ENCODE results near the gene PHF21A. TPM values are rescaled to one million over a fixed set of nuclear protein-coding genes. Genes with fewer than 3 reads are reported as not detected.

Gene PHF21A
- total and polyA plus RNA-seq, 2 of the 13 experiments (the other 11 are each of a cell fraction or from before 2014, with no cell fraction given): 4.1 to 34.6 TPM

- no peak; the same call in 1 of the 2 replicates for TF ChIP-seq IKZF5 (CRISPR knock-in tag; IDR thresholded peaks at IDR 0.05)
- no peak for TF ChIP-seq ZFP41 (CRISPR knock-in tag; IDR thresholded peaks at IDR 0.05; ENCODE audit: borderline replicate concordance)
- no peak for TF ChIP-seq MEIS1 (CRISPR knock-in tag; IDR thresholded peaks at IDR 0.05; ENCODE audit: borderline replicate concordance)
- no peak for TF ChIP-seq TBL1XR1 (IDR thresholded peaks at IDR 0.05; ENCODE audit: borderline replicate concordance, low read length, partially characterized antibody)
- peak; percentile 47; the same call in 1 of the 2 replicates for TF ChIP-seq KDM5A (IDR thresholded peaks at IDR 0.05; ENCODE audit: borderline replicate concordance, low read length)
- no peak for TF ChIP-seq ZNF432 (CRISPR knock-in tag; IDR thresholded peaks at IDR 0.05; ENCODE audit: borderline replicate concordance)
- no peak for TF ChIP-seq STAT6 (CRISPR knock-in tag; IDR thresholded peaks at IDR 0.05; ENCODE audit: borderline replicate concordance)
- peak; percentile 56 for TF ChIP-seq POLR2G (IDR thresholded peaks at IDR 0.05; ENCODE audit: low read depth, low read length)
- peak; percentile 38; the same call in 1 of the 2 replicates for TF ChIP-seq ARNT2 (CRISPR knock-in tag; IDR thresholded peaks at IDR 0.05; ENCODE audit: low read depth)
- peak; percentile 56; the same call in 1 of the 2 replicates for TF ChIP-seq ZSCAN29 (CRISPR knock-in tag; conservative IDR thresholded peaks at IDR 0.05)
- no peak for TF ChIP-seq RXRB (CRISPR knock-in tag; IDR thresholded peaks at IDR 0.05; ENCODE audit: borderline replicate concordance)
- 0 out of 2 replicates have a peak, but pooled peaks have one; percentile 51 for TF ChIP-seq SALL2 (CRISPR knock-in tag; IDR thresholded peaks at IDR 0.05)
- 0 out of 2 replicates have a peak, but pooled peaks have one; percentile 32 for TF ChIP-seq KMT2A (CRISPR knock-in tag; IDR thresholded peaks at IDR 0.05)
- no peak for TF ChIP-seq ZNF251 (CRISPR knock-in tag; IDR thresholded peaks at IDR 0.05)
- TF ChIP-seq KIAA2018 (CRISPR knock-in tag; IDR thresholded peaks at IDR 0.05; ENCODE audit: borderline replicate concordance): no peak
- TF ChIP-seq ZNF274 (CRISPR knock-in tag; IDR thresholded peaks at IDR 0.05): no peak
- TF ChIP-seq SRF (IDR thresholded peaks at IDR 0.05; ENCODE audit: low read depth, low read length): no peak
Observed at GRCh38 chr11:46121724-46122477, 647 bp upstream of the PHF21A start (continued).
